Fibroblast of the conjunctiva (primary cell): ENCODE measurements around the gene FAM13B.
A peak's percentile ranks its signal among the peaks of the same experiment; 100 is the strongest.
"Not testable (repeated sequence)": the region's sequence is repeated elsewhere in the genome, so short reads cannot be mapped to it uniquely, and the experiment has no call there.

Experiments used
- DNase-seq: peaks from one replicate; pipeline ENCODE4 v3.0.0-alpha.2; 2010; ENCODE audit warnings: low read depth

The FAM13B gene

GRCh38 chr5:137960819-137961218 is 72.1 kb downstream of the FAM13B start:
- no peak for DNase-seq

- DNase-seq, result no peak
These were observed 72.7 kb downstream of the FAM13B start for GRCh38 chr5:137960141-137960540.

DNA sequence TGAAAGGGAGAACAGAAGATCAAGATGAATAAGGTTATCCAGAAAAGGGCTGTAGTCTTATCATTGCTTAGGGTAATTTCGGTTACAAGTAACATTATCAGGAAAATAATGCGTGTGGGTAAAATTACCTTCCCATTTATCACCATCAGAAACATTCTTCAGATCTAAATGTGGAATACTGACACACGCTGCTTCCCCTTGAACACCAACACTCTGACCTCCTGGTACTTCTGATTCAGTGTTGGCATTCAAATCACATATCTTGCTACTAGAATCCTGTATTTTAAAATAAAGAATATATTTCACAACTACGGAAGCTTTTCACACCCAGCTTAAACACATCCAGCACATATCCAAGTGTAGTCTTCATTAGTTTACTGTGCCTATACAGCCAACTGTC is 73.4 kb downstream of the FAM13B start:
- no peak for DNase-seq

DNA sequence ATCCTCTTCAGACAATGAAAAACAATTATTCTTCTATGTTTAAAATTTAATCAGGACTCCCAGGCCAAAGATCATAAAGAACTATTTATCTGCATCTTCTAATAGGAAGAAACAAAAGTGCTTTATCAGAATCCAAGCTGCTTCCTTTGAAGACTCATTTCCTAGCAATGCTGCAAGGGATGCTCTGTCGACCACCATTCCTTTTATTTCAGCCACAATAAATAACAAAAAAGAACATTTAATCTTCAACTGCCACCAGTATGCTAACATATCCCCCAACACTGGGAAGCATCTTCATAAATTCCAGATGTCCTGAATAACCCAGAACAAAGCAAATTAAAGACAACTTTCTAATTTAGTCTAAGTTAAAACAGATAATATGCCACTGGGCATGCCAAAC is 74.9 kb downstream of the FAM13B start:
- no peak for DNase-seq

DNA sequence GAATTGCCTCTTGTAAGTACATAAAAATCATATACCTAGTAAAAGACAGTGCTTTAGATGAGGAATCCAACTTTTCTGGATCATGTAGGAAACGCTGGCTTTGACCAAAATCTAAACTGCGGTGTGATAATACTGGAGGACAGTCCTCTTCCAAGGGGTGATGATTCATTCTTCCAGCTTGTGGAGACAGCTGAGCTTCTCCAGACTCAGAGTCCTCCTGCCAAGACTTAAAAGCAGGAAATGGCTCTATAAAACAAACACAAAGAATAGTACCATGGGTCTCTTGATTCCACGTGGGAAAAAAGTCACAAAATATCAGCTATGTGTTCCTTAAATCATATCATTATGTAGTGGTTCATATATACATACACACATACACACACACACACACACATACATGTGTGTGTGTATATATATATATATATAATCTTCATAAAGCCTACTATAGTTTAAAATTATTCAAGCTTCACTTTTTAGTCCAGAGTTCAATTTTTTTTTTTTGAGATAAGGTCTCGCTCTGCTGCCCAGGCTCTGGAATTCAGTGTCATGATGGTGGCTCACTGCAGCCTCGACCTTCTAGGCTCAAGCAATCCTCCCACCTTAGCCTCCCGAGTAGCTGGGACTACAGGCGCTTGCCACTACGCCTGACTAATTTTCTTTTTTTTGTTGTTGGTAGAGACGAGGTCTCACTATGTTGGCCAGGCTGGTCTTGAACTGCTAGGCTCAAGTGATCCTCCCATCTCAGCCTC is 78.6 kb downstream of the FAM13B start:
- DNase-seq, result peak; percentile 60

- no peak for DNase-seq
These were observed 87.1 kb downstream of the FAM13B start for GRCh38 chr5:137945825-137946224.

- DNase-seq, result not testable (repeated sequence)
These were observed 88.6 kb downstream of the FAM13B start for GRCh38 chr5:137944280-137944679.

- no peak for DNase-seq
These were observed 93.5 kb downstream of the FAM13B start for GRCh38 chr5:137939331-137939730.

GRCh38 chr5:137938751-137939143 is 94.1 kb downstream of the FAM13B start:
- no peak for DNase-seq

DNA sequence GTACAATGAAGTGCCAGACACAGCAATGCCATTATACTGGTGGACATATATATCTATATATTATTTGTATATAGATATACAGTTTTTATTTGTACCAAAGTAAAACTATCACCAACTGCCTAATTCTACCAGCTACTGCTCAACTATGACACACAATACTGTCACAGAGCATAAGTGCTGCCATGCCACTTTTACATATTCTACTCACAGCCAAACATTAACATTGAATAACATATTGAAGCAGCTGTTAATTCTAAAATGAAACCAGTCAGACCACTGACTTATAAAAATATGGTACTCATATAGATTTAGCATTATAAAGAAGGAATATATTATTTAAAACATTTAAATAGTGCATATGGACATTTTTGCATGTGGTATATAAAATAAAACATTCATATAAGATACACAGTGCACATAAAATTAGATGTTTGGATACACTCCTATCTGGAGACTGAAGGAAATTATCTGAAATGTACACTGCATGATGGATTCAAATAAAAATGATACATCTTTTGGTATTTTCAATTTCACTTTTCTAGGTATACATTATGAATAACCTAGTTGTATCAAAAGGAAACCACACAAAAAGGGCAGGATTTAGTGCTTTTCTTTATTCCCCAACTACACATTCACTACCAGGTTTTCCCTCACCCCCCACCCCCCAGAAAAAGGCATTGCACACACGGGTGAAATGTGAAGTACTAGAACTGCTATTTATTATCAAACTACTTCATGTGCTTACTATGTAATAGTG is 94.7 kb downstream of the FAM13B start:
- DNase-seq, result no peak

GRCh38 chr5:137935694-137936093 is 97.2 kb downstream of the FAM13B start:
- no peak for DNase-seq

- DNase-seq, result no peak
These were observed 97.7 kb downstream of the FAM13B start for GRCh38 chr5:137935190-137935589.

DNA sequence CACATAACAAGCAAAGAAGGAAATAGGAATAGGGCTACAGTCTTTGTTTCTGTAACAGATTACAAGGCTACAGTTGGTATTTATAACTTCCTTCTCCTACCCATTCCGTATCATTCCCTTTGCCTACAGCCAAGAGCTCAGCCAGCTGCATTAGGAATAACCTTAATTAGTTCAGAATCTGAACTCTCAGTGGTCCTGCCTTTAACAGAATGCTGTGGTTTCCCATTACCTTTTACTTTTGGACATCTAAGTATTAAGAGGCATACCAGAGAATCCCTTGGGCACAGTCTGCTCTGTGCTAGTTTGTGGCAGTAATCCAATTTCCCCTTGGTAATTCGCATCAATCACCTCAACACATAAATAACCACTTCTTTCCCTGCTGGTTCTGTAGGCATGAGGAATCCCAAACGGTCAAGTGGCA is 99.4 kb downstream of the FAM13B start:
- DNase-seq, result no peak

GRCh38 chr5:137932800-137933199 is 100.1 kb downstream of the FAM13B start:
- no peak for DNase-seq

GRCh38 chr5:137923856-137924255 is 109.0 kb downstream of the FAM13B start:
- DNase-seq, result no peak

DNA sequence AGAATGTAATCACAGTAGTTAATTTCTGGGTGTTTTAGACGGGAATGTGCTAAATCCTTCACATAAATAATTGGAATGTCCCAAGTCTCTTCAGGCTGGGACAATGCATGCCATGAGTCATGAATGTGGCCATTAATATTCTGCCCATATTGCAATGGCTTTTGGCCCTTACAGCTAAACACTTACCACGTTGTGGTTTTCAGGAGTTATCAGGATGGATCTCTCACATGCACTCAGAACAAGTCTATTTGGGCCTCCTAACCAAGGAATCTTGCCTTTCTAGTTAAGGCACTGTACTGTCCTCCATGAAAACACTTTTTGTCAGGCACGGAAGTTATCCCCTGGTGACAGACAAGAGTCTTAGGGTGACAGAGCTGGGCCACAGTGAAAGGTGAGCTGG is 110.9 kb downstream of the FAM13B start:
- no peak for DNase-seq

DNA sequence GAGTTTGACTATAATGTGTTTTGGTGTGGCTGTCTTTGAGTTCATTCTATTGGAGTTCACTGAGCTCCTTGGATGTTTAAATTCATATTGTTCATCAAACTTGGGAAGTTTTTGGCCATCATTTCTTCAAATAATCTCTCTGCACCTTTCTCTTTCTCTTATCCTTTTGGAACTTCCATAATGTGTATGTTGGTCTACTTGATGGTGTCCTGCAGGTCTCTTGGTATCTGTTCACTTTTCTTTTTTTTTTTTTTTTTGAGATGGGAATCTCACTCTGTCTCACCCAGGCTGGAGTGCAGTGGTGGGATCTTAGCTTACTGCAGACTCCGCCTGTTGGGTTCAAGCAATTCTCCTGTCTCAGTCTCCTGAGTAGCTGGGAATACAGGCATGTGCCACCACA is 116.0 kb downstream of the FAM13B start:
- no peak for DNase-seq

DNA sequence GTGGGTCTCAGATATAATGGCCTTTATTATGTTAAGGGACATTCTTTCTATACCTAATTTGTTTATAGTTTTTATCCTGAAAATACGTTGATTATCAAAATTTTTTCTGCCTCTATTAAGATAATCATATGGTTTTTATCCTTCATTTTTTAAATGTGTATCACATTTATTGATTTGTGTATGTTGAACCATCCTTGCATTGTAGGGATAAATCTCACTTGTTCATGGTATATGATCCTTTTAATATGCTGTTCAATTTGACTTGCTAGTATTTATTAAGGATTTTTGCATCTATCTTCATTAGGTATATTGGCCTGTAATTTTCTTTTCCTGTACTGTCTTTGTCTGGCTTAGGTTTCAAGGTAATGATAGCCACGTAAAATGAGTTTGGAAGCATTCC is 118.1 kb downstream of the FAM13B start:
- no peak for DNase-seq

DNA sequence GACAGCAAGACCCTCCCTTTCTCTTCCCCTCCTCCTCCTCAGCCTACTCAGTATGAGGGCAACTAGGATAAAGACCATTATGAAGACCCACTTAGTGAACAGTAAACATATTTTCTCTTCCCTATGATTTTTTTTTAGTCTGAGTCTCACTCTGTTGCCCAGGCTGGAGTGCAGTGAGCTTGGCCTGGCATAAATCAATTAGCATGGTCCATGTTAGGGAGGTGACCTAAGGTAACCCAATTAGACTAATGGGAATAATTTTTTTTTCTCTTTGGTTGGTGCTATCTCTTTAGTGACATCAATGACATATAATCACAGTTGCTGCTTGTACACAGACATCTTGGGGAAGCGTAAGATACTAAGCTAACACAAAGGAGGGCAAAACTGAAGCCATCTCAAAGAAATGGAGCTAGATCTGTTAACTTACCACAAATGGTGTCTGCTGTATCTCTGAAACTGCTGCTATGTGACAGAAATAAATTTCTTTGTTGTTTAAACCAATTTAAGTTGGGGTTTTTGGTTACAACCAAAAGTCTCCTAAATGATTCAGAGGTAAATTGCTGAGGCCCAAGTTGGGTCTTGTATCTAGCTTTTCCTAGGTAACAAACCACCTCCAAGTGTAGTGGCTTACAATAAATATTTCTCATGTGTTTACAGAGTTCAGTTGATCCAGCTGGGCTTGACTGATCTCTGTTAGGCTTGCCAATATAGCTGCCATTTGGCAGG is 130.3 kb downstream of the FAM13B start:
- no peak for DNase-seq

DNA sequence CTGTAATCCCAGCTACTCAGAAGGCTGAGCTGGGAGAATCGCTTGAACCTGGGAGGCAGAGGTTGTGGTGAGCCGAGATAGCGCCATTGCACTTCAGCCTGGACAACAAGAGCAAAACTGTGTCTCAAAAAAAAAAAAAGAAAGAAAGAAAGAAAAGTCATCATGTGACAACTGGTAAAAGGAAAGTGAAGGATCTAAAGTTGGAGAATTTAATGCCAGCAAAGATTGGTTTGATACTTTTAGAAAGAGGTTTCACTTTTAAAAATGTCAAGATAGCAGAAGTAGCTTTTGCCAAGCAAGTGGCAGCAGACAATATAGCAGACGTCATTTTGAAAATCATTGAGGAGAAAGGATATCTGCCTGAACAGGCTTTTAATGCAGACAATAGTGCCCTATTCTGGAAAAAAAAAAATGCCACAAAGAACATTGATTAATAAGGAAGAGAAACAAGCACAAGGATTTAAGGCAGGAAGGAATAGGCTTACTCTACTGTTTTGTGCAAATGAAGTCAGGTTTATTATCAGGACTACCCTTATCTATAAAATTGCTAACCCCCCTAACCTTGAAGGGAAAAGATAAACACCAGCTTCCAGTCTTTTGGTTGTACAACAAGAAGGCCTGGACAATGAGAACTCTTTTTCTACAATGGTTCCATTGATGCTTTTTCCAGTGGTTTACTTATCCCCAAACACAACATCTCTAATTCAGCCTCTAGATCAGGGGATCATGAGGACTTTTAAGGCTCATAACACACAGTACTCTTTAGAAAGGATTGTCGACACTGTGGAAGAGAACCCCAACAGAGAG is 131.7 kb downstream of the FAM13B start:
- DNase-seq, result no peak

DNA sequence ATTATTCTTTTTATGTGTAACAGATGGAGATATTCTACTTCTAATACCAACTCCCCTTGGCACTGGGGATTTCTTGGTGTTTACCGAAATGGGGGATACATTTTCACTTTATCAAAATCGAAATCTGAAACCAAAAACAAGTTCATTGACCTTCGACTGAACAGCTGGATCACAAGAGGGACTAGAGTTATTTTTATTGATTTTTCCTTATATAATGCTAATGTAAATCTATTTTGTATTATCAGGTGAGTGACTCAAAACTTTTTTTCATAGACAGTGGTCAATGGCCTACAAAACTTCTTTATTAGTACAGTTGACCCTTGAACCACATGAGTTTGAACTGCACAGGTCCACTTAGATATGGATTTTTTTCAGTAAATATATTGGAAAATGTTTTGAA is 133.4 kb downstream of the FAM13B start:
- DNase-seq, result no peak

DNA sequence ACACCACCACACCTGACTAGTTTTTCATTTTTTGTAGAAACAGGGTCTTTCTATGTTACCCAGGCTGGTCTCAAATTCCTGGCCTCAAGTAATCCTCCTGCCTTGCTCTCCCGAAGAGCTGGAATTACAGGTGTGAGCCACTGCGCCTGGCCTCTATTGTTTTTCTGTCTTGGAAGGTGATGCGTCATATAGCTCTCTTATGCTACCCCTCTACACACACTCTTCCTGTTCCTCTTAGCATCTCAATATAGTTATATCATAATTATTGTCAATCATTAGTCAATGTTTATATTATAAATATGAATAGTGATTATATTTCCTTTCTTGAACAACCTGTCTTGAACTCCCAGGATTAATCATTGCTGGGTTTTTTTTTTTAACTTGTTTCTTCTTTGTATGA is 136.3 kb downstream of the FAM13B start:
- DNase-seq, result no peak
